ENCODE results near the gene WWOX. TPM values are rescaled to one million over a fixed set of nuclear protein-coding genes. Genes with fewer than 3 reads are reported as not detected.

The WWOX gene
- polyA plus RNA-seq, 2 of the 4 experiments (the other 2 are of a cell fraction), result 16.0 to 17.2 TPM

GRCh38 chr16:79186196-79186595, 1086.7 kb downstream of the WWOX start:
- ChIA-PET CTCF (no interaction called here), POLR2A (no interaction called here)
- FAIRE-seq (no peak), DNase-seq (ENCODE audit: low read depth in 1 of 2, low spot score in 1 of 2) (no peak), ATAC-seq (no peak)
- 48% methylated on average over 6 of the region's 6 CpGs for WGBS (ENCODE audit: missing lambda C conversion rate)
- Histone ChIP-seq H3K4me1 (no peaks in the 10 kb centered on the region), H3K4me3 (no peak overlapping the region), H3K4me2 (no peak overlapping the region), H3K9me3 (no peaks in the 10 kb centered on the region), H3K27ac (no peak overlapping the region)
- TF ChIP-seq MAFK (IDR thresholded peaks at IDR 0.05; ENCODE audit: partially characterized antibody) (no peak), RNF2 (IDR thresholded peaks at IDR 0.05; ENCODE audit: borderline replicate concordance, low read depth) (no peak), BCL3 (IDR thresholded peaks at IDR 0.05) (no peak), NR3C1 (IDR thresholded peaks at IDR 0.05) (no peak), EHMT2 (IDR thresholded peaks at IDR 0.05; ENCODE audit: low read depth) (no peak), ZC3H11A (IDR thresholded peaks at IDR 0.05) (no peak), MAZ (IDR thresholded peaks at IDR 0.05; ENCODE audit: borderline replicate concordance, low read depth, low read length) (no peak), HES2 (IDR thresholded peaks at IDR 0.05) (no peak), RAD21 (conservative IDR thresholded peaks at IDR 0.05 in 1 of 2, IDR thresholded peaks at IDR 0.05 in 1 of 2) (no peak), ZFP36 (IDR thresholded peaks at IDR 0.05; ENCODE audit: borderline replicate concordance, partially characterized antibody) (no peak), FOSL2 (IDR thresholded peaks at IDR 0.05) (no peak), FOSL2 (CRISPR knock-in tag; IDR thresholded peaks at IDR 0.05) (no peak), REST (IDR thresholded peaks at IDR 0.05) (no peak), EHF (CRISPR knock-in tag; IDR thresholded peaks at IDR 0.05) (no peak), SREBF2 (IDR thresholded peaks at IDR 0.05) (no peak)

- whole genome bisulfite sequencing (ENCODE audit: missing lambda C conversion rate), result 38% methylated on average over 13 of the region's 13 CpGs
- FAIRE-seq, result no peak
- H3K4me3 ChIP-seq, result no peak overlapping the region
- H3K4me1 ChIP-seq, result no peaks in the 10 kb centered on the region
- H3K9me3 ChIP-seq, result no peaks in the 10 kb centered on the region
- ChIA-PET POLR2A (no interaction called here), CTCF (interaction anchor here (0.9 kb wide), 1 partner anchor 1525 kb away, joined by 3 read pairs; no protein-coding TSS in a partner anchor)
- no peak for ATAC-seq
- no peak overlapping the region for H3K27ac ChIP-seq
- TF ChIP-seq GATA3 (IDR thresholded peaks at IDR 0.05; ENCODE audit: borderline replicate concordance) (no peak), MAFK (IDR thresholded peaks at IDR 0.05; ENCODE audit: partially characterized antibody) (no peak), RFX5 (IDR thresholded peaks at IDR 0.05) (no peak), EHMT2 (IDR thresholded peaks at IDR 0.05; ENCODE audit: low read depth) (no peak), RARB (CRISPR knock-in tag; IDR thresholded peaks at IDR 0.05) (no peak), CHD4 (IDR thresholded peaks at IDR 0.05; ENCODE audit: borderline replicate concordance) (no peak), PBX3 (IDR thresholded peaks at IDR 0.05) (no peak), POLR2A (IDR thresholded peaks at IDR 0.05; ENCODE audit: low read length) (no peak), MAX (IDR thresholded peaks at IDR 0.05) (no peak), HOXA7 (CRISPR knock-in tag; IDR thresholded peaks at IDR 0.05) (no peak), ATOH8 (CRISPR knock-in tag; IDR thresholded peaks at IDR 0.05; ENCODE audit: low read depth) (no peak)
- H3K4me2 ChIP-seq, result no peak overlapping the region
- DNase-seq (ENCODE audit: low read depth in 1 of 2, low spot score in 1 of 2), result no peak
Observed at GRCh38 chr16:79188115-79188738, 1088.8 kb downstream of the WWOX start.
